WI38 (cell line): Measurements from ENCODE around the gene PDCD11.
A peak's percentile ranks its signal among the peaks of the same experiment; 100 is the strongest.
"Not testable (repeated sequence)": the region's sequence is repeated elsewhere in the genome, so short reads cannot be mapped to it uniquely, and the experiment has no call there.

Experiments used
- H3K4me3 ChIP-seq: 2 replicates; pipeline ENCODE4 v1.5.1; 2011; ENCODE audit warnings: low read depth, mild to moderate bottlenecking, control low read depth, low read length
- TF ChIP-seq, protein P1 (sequence below): IDR thresholded peaks from 2 replicates; pipeline ENCODE4 v1.5.1; 2012; ENCODE audit warnings: low read depth, mild to moderate bottlenecking, control low read depth, low read length

Gene PDCD11

DNA sequence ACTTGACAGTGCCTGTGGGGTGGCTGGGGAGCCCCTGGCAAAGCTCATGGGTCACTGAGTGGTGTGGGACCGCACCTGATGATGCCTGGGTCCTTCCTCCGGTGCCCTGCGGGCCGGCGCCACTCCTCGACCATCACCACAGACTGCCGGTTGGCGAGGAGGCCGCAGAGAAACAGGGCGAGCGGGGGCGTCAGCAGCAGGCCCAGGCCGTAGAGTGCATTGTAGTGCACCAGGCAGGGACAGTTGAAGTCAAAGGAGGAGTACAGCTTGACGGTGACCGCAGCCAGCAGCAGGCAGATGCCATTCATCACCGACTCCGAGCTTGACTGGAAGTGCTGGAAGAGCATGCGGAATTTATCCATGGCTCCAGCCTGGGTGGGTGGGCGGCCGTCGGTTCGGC, 82.2 kb downstream of the PDCD11 start:
- TF ChIP-seq, protein P1, sequence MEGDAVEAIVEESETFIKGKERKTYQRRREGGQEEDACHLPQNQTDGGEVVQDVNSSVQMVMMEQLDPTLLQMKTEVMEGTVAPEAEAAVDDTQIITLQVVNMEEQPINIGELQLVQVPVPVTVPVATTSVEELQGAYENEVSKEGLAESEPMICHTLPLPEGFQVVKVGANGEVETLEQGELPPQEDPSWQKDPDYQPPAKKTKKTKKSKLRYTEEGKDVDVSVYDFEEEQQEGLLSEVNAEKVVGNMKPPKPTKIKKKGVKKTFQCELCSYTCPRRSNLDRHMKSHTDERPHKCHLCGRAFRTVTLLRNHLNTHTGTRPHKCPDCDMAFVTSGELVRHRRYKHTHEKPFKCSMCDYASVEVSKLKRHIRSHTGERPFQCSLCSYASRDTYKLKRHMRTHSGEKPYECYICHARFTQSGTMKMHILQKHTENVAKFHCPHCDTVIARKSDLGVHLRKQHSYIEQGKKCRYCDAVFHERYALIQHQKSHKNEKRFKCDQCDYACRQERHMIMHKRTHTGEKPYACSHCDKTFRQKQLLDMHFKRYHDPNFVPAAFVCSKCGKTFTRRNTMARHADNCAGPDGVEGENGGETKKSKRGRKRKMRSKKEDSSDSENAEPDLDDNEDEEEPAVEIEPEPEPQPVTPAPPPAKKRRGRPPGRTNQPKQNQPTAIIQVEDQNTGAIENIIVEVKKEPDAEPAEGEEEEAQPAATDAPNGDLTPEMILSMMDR: no peak
- H3K4me3 ChIP-seq: no peak overlapping the region

DNA sequence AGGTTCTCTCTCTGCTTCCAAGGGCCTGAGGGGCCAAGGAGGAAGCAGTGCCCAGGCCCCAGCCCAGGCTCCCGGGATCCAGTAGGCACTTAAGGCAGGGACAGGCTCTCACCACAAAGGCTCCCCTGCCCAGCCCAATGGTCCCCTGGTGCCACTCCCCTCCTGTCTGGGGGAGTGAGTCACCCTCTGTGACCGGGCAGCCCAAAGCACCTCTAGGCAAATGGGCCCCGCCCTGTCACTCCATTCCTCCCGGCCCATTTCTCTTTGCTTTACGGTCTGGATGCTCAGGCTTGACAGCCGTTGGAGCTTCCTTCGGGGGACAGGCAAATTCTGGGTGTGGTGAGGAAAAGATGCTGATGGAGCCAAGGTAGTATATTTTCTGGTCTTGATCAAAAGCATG, 82.7 kb downstream of the PDCD11 start, which contains the start of gene CALHM3:
Gene CALHM3, minus strand, starts transcription at position 106 of the 400 bp plus-strand sequence. CDS start 208 bp downstream, outside the sequence.
- H3K4me3 ChIP-seq: no peak within 1 kb of the TSS
- TF ChIP-seq, protein P1: no peak

DNA sequence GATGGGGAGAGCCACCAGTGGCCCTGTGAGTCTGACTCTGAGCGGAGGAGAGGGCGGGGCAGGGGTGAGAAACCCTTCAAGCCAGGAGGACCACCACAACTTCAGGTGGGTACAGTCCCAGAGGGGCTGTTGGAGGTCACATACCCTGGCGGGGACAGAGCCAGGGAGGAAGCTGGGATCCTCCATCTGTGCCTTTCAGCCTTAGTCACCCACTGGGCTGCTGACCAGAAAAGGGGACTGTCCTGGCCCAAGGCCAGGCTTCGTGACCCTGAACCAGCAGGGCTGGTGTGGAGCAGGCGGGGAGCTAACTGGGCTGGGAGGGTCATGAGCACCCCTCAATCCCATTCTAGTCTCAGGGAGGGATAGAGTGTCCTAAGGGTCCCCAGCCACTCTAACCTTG, 84.1 kb downstream of the PDCD11 start:
- H3K4me3 ChIP-seq: no peak overlapping the region
- TF ChIP-seq, protein P1: no peak

DNA sequence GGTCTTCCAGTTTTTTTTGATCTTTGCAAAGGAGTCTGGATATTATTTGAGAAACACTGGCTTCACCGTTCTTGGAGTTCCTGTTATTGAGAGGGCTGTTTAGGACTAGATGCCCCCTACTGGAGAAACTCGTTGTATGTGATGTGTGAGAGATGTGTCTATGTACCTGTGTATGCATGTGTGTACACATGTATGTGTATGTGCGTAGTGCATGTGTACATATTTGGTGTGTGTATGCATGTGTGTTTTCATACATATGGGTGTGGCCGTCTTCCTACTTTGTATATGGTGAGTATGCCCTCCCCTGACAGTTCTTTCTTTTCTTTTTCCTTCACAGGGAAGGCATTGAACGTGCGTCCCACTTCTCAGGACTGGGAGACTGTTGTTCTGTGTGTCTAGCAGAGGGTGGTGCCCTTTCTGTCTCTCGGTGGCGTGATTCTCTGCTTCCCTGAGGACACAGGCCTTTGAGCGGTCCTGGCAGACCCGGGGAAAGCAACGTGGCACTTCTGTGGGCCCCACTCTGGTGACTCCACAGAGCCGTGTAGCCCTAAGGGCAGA, 85.6 kb downstream of the PDCD11 start:
- TF ChIP-seq, protein P1: peak; percentile 47
- no peak overlapping the region for H3K4me3 ChIP-seq

DNA sequence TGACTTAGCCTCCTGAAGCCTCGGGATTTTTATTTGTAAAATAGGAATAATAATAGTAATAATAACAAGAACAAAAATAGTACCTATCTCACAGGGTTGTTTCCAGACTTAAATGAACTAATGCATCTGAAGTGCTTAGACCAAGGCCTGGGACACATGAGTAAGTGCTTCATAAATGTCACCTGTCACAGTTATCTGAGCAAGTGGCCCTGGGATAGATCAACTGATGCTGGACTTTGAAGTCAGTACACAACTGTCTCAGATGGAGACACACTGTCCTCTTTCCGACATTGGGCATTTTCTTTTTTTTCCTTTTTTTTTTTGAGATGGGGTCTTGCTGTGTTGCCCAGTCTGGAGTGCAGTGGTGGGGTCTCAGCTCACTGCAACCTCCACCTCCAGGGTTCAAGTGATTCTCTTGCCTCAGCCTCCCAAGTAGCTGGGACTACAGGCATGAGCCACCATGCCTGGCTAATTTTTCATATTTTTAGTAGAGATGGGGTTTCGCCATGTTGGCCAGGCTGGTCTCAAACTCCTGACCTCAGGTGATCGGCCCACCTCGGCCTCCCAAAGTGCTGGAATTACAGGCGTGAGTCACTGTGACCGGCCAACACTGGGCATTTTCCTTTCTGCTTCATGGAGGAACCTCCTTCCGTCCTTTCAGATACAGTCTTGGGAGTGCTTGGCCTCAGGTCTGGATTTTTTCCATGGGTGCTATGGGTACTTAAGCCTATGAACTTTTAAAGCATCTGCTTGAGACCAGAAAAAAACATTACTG, 90.4 kb downstream of the PDCD11 start:
- H3K4me3 ChIP-seq: not testable (repeated sequence)

DNA sequence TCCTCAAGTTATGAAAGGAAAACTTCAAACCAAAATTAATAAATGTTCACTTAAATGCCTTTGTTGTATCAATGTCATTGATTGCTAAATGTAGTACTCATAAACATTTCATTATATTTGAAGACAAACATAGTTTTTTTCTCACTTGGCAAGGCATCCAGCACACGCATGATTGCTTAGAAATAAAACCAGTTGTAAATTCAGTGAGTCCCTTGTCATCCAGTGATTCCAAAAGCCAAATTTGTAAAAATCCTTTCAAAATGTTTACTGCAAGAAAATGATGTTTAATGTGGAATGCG, 90.9 kb downstream of the PDCD11 start:
- TF ChIP-seq, protein P1: no peak

DNA sequence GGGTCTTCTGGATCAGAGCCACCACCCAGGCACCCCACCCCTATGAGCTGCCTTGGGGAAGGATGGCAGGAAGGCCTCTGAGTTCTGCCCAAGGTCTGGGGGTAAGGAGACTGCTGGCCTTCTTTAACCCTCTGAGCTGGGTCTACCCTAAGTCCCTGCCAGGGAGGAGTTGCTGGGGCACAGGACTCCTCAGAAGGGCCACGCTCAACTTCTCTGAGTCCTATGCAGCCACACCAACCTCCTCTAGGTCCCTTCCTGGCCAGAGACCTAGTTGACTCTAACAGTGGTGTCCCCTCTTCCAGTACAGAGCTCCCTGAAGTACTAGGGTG, 94.5 kb downstream of the PDCD11 start:
- H3K4me3 ChIP-seq: no peak overlapping the region
- TF ChIP-seq, protein P1: no peak

More for the DNA sequence above, 90.9 kb downstream of the PDCD11 start:
- H3K4me3 ChIP-seq: no peak overlapping the region
